Karpas-422 (cell line): Measurements from ENCODE around the gene NWD2. TPM values are rescaled to one million over a fixed set of nuclear protein-coding genes. Genes with fewer than 3 reads are reported as not detected.
"Not testable (repeated sequence)": the region's sequence is repeated elsewhere in the genome, so short reads cannot be mapped to it uniquely, and the experiment has no call there.

ENCODE experiments used
- DNase-seq: peaks from one replicate; pipeline ENCODE4 v3.0.0-alpha.2; 2015
- H2AFZ ChIP-seq: fragments of 200-600 bp; sonication (generic); 2 replicates; pipeline ENCODE4 v1.6.1; 2014; ENCODE audit warnings: antibody characterized with exemption, low read length, mixed read lengths
- H3K27ac ChIP-seq: fragments of 200-600 bp; sonication (generic); 2 replicates; pipeline ENCODE4 v1.5.1; 2014; ENCODE audit warnings: mild to moderate bottlenecking, low read length, moderate library complexity
- H3K27me3 ChIP-seq: fragments of 200-600 bp; sonication (generic); 2 replicates; pipeline ENCODE4 v1.6.1; 2014; ENCODE audit warnings: low read length, mixed read lengths
- H3K36me3 ChIP-seq: fragments of 200-600 bp; sonication (generic); 2 replicates; pipeline ENCODE4 v1.6.1; 2014; ENCODE audit warnings: low read length, mixed read lengths; ENCODE audit not compliant: insufficient read depth
- H3K4me1 ChIP-seq: fragments of 200-600 bp; sonication (generic); 2 replicates; pipeline ENCODE4 v1.6.1; 2014; ENCODE audit warnings: mild to moderate bottlenecking, low read length, mixed read lengths
- H3K4me2 ChIP-seq: fragments of 200-600 bp; sonication (generic); 2 replicates; pipeline ENCODE4 v1.6.1; 2014; ENCODE audit warnings: low read length, low read depth, mild to moderate bottlenecking; ENCODE audit not compliant: poor library complexity, severe bottlenecking
- H3K4me3 ChIP-seq: fragments of 200-600 bp; sonication (generic); 2 replicates; pipeline ENCODE4 v1.5.1; 2014; ENCODE audit warnings: mild to moderate bottlenecking, antibody characterized with exemption, low read length, mixed read lengths
- H3K79me2 ChIP-seq: fragments of 200-600 bp; sonication (generic); 2 replicates; pipeline ENCODE4 v1.6.1; 2014; ENCODE audit warnings: mild to moderate bottlenecking, low read length, mixed read lengths
- H3K9ac ChIP-seq: fragments of 200-600 bp; sonication (generic); 2 replicates; pipeline ENCODE4 v1.6.0; 2014; ENCODE audit warnings: low read length
- H3K9me2 ChIP-seq: fragments of 200-600 bp; sonication (generic), shearing (Covaris generic); replicated peaks from 2 replicates; pipeline ENCODE4 v1.6.0; 2014; ENCODE audit warnings: mild to moderate bottlenecking, low read length, moderate library complexity; ENCODE audit not compliant: insufficient read depth
- H3K9me3 ChIP-seq: fragments of 300-700, 200-600 bp; sonication (generic); 2 replicates; pipeline ENCODE4 v1.6.1; 2014; ENCODE audit warnings: low read length, mixed read lengths
- H4K20me1 ChIP-seq: fragments of 200-600 bp; sonication (generic); 2 replicates; pipeline ENCODE4 v1.6.1; 2014; ENCODE audit warnings: mild to moderate bottlenecking, antibody characterized with exemption, low read length, low read depth; ENCODE audit not compliant: insufficient read depth
- total RNA-seq: library from RNA; depleted of rRNA; stranded (reverse); fragments of >200 nt; shearing (Covaris generic); gene quantifications from 2 replicates; pipeline ENCODE4 v1.2.3, GENCODE V29; 2014; ENCODE audit warnings: low replicate concordance

Gene NWD2
- total RNA-seq, 1 experiment from 2014 or later = not detected

- Histone ChIP-seq H3K4me2 (no peak overlapping the region), H3K27me3 (no peaks in the 10 kb centered on the region), H3K9me2 (no peaks in the 10 kb centered on the region), H3K9me3 (no peaks in the 10 kb centered on the region), H4K20me1 (no peaks in the 10 kb centered on the region), H3K4me3 (no peak overlapping the region), H3K36me3 (no peaks in the 10 kb centered on the region), H3K4me1 (no peaks in the 10 kb centered on the region), H3K79me2 (no peaks in the 10 kb centered on the region), H2AFZ (no peak overlapping the region), H3K27ac (no peak overlapping the region), H3K9ac (no peak overlapping the region)
- DNase-seq = no peak
These were observed 144.8 kb downstream of the NWD2 start for GRCh38 chr4:37389366-37389765.

- Histone ChIP-seq H3K27ac (no peak overlapping the region), H3K27me3 (no peaks in the 10 kb centered on the region), H3K9me2 (no peaks in the 10 kb centered on the region), H3K4me1 (no peaks in the 10 kb centered on the region), H3K9ac (no peak overlapping the region), H3K4me2 (no peak overlapping the region), H3K36me3 (no peaks in the 10 kb centered on the region), H3K9me3 (no peaks in the 10 kb centered on the region), H3K4me3 (no peak overlapping the region), H4K20me1 (no peaks in the 10 kb centered on the region), H2AFZ (no peak overlapping the region), H3K79me2 (no peaks in the 10 kb centered on the region)
- peak; percentile 87 for DNase-seq
These were observed 145.5 kb downstream of the NWD2 start for GRCh38 chr4:37389967-37390580.

DNA sequence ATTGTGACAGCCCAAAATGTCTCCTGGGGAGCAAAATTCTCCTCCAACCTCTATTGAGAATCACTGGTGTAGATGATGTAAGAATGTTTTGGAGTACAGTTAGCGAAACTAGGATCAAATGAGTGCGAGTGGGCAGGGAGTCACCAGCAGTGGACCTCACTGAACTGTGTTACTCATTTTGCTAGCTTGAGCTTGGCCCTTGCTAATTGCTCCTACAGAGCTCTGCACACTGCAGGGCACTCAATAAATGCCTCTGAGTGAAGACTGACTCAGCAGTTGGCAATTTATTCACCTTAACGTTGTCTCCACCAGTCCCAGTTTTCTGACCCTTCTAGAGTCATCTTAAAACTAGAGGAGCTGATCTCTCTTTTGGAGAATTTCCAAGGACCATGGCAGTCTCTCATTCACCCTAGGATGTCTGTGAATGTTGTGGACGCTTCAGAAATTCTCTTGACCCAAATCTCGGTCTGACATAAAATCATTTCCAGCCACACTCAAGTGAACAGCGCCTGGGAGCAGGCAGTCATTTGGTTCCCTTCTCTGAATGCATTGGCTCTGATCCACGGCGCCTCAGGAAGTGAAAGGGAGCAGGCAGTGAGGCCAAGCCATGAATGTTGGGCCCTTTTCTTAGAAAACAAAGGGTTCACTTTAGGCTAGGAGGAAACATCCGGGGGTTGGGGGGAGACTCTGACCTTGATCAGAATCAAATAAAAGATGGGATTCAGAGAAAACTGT, 148.1 kb downstream of the NWD2 start:
- H3K9me2 ChIP-seq = no peaks in the 10 kb centered on the region
- H3K27ac ChIP-seq = no peak overlapping the region
- H3K4me3 ChIP-seq = no peak overlapping the region
- no peak overlapping the region for H3K9ac ChIP-seq
- H3K9me3 ChIP-seq = no peaks in the 10 kb centered on the region
- H3K4me2 ChIP-seq = no peak overlapping the region
- H3K79me2 ChIP-seq = no peaks in the 10 kb centered on the region
- H3K27me3 ChIP-seq = no peaks in the 10 kb centered on the region
- DNase-seq = no peak
- H2AFZ ChIP-seq = no peak overlapping the region
- no peaks in the 10 kb centered on the region for H3K4me1 ChIP-seq
- H3K36me3 ChIP-seq = no peaks in the 10 kb centered on the region
- H4K20me1 ChIP-seq = no peaks in the 10 kb centered on the region

DNA sequence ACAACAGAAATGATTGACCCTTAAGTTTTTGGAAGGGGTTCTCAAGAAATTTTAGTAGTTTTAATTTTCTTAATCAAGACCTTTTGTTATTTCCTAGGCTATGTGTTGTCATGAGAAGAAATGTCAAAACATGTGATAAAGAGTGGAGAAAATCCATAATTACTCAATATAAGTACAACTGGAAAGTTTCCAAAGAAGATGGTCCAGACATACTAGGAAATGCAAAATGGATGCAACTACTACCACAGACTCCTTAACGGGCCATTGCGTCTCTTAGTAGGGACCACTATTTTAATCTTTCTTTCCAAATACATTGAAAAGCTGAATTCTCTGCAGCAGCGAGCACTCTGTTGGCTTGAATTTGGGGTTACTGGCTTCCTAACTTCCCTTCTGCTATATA, 148.8 kb downstream of the NWD2 start:
- Histone ChIP-seq H4K20me1 (no peaks in the 10 kb centered on the region), H3K79me2 (no peaks in the 10 kb centered on the region), H3K9ac (no peak overlapping the region), H3K27me3 (no peaks in the 10 kb centered on the region), H3K4me1 (no peaks in the 10 kb centered on the region), H3K27ac (no peak overlapping the region), H3K4me2 (no peak overlapping the region), H3K4me3 (no peak overlapping the region), H3K9me2 (no peaks in the 10 kb centered on the region), H3K9me3 (no peaks in the 10 kb centered on the region), H3K36me3 (no peaks in the 10 kb centered on the region), H2AFZ (no peak overlapping the region)
- DNase-seq = no peak

DNA sequence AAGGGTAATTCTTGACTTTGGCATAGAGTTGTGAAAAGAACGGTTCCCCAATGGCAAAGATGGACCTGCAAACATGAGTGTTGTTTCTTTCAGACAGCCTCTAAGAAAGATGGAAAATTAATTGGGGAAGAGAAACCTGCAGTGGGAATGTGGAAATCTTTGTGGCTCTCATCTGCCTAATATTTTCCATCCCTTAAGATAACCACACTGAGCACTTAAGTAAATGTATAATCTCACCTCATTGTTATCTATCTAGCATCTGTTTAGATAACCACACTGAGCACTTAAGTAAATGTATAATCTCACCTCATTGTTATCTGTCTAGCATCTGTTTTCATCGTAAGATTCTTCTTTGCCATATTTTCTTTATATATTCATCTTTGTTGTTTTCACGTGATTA, 149.3 kb downstream of the NWD2 start:
- no peaks in the 10 kb centered on the region for H3K4me1 ChIP-seq
- no peaks in the 10 kb centered on the region for H3K36me3 ChIP-seq
- H3K4me3 ChIP-seq = no peak overlapping the region
- H3K9ac ChIP-seq = no peak overlapping the region
- H3K27me3 ChIP-seq = no peaks in the 10 kb centered on the region
- no peak for DNase-seq
- no peaks in the 10 kb centered on the region for H3K9me2 ChIP-seq
- no peak overlapping the region for H2AFZ ChIP-seq
- H3K4me2 ChIP-seq = no peak overlapping the region
- no peaks in the 10 kb centered on the region for H4K20me1 ChIP-seq
- H3K9me3 ChIP-seq = no peaks in the 10 kb centered on the region
- no peak overlapping the region for H3K27ac ChIP-seq
- no peaks in the 10 kb centered on the region for H3K79me2 ChIP-seq

- Histone ChIP-seq H3K36me3 (no peaks in the 10 kb centered on the region), H2AFZ (no peak overlapping the region), H3K9me2 (no peaks in the 10 kb centered on the region), H3K27ac (no peak overlapping the region), H3K9ac (no peak overlapping the region), H3K4me1 (no peaks in the 10 kb centered on the region), H3K4me2 (no peak overlapping the region), H4K20me1 (no peaks in the 10 kb centered on the region), H3K27me3 (no peaks in the 10 kb centered on the region), H3K9me3 (no peaks in the 10 kb centered on the region), H3K79me2 (no peaks in the 10 kb centered on the region), H3K4me3 (no peak overlapping the region)
- no peak for DNase-seq
These were observed 153.0 kb downstream of the NWD2 start for GRCh38 chr4:37397505-37397904.

DNA sequence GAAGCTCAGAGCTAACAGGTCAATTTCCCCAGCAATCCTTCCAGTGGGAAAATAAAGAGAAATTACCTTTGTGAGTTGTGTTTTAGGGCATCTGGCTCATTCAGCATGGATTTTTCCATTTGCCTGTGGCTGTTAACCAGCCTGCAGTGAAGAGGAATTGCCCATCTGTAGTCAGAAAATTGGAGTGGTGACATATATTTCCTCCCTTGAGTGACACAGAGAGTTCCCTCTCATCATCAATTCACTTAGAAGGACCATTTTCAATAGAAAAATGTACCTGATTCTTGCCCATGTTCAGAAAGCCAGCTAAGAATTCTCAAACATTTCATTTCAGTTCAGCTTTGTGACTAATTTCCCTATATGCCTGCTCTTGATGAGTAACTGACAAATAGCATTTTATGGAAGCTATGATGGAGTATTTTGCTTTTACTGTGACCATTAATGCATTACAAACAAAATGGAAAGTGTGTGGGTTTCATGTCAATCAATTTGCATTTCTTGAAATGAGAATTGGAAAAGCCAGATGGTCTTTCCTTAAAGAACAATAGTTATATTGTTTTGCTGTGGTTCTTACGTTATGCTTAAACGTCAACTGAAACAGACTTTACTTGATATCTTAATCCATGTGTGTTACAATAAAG, 155.8 kb downstream of the NWD2 start:
- no peaks in the 10 kb centered on the region for H3K9me2 ChIP-seq
- DNase-seq = no peak
- H3K4me1 ChIP-seq = no peaks in the 10 kb centered on the region
- no peaks in the 10 kb centered on the region for H3K36me3 ChIP-seq
- no peak overlapping the region for H3K4me3 ChIP-seq
- H3K27ac ChIP-seq = no peak overlapping the region
- no peaks in the 10 kb centered on the region for H3K27me3 ChIP-seq
- H3K9ac ChIP-seq = no peak overlapping the region
- H3K4me2 ChIP-seq = no peak overlapping the region
- H3K9me3 ChIP-seq = no peaks in the 10 kb centered on the region
- H2AFZ ChIP-seq = no peak overlapping the region
- no peaks in the 10 kb centered on the region for H4K20me1 ChIP-seq
- no peaks in the 10 kb centered on the region for H3K79me2 ChIP-seq

GRCh38 chr4:37407938-37408826, 163.6 kb downstream of the NWD2 start:
- H3K4me3 ChIP-seq, H3K9ac ChIP-seq, H3K36me3 ChIP-seq, H2AFZ ChIP-seq, H4K20me1 ChIP-seq, H3K79me2 ChIP-seq, DNase-seq, H3K27ac ChIP-seq, H3K4me1 ChIP-seq, H3K27me3 ChIP-seq, H3K9me3 ChIP-seq, H3K9me2 ChIP-seq, H3K4me2 ChIP-seq: not testable (repeated sequence)
